ENCODE data around the gene DNASE1L1. TPM values are rescaled to one million over a fixed set of nuclear protein-coding genes. Genes with fewer than 3 reads are reported as not detected.

DNASE1L1 gene
- total and polyA plus RNA-seq, 2 of the 13 experiments (the other 11 are each of a cell fraction or from before 2014, with no cell fraction given) = 4.7 to 12.3 TPM

DNA sequence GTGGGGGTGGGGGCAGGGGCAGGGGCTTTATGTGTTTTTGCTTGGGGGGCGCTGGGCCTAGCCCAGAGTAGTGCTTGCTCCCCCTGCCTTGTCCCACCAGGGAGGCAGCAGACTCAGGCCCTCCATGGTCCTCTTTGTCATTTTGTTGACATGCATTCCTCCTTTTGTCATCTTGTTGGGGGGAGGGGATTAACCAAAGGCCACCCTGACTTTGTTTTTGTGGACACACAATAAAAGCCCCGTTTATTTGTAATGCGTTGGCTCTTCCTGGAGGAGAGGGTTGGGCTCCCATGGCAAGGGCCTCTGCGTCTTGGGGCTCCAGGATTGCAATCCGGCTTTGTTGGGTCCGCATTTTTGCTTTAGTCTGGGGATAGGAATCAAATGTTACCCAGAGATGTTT is 27.8 kb downstream of the DNASE1L1 start (continued):
- TF ChIP-seq, protein P1, sequence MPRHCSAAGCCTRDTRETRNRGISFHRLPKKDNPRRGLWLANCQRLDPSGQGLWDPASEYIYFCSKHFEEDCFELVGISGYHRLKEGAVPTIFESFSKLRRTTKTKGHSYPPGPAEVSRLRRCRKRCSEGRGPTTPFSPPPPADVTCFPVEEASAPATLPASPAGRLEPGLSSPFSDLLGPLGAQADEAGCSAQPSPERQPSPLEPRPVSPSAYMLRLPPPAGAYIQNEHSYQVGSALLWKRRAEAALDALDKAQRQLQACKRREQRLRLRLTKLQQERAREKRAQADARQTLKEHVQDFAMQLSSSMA (CRISPR knock-in tag; IDR thresholded peaks at IDR 0.05) = no peak
- TF ChIP-seq NR0B2 (CRISPR knock-in tag; IDR thresholded peaks at IDR 0.05) = no peak

DNA sequence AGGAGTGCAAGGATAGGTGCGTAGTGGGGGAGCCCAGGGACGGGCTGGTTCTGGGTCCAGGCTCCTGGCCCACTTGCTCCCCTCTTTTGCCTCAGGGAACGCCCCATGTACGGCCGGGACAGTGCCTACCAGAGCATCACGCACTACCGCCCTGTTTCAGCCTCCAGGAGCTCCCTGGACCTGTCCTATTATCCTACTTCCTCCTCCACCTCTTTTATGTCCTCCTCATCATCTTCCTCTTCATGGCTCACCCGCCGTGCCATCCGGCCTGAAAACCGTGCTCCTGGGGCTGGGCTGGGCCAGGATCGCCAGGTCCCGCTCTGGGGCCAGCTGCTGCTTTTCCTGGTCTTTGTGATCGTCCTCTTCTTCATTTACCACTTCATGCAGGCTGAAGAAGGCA is 28.3 kb downstream of the DNASE1L1 start:
- peak overlapping the region; percentile 94; the same call in 1 of the 2 replicates for H3K9ac ChIP-seq (ENCODE audit: insufficient read depth, low read depth, low read length)

GRCh38 chrX:154380153-154380552 is 28.9 kb downstream of the DNASE1L1 start:
- FAIRE-seq (no peak), DNase-seq (ENCODE audit: low spot score) (no peak), ATAC-seq (no peak)
- no peaks in the 10 kb centered on the region for H3K27me3 ChIP-seq (ENCODE audit: control insufficient read depth in 1 of 2, insufficient read depth in 2 of 2, low read length in 2 of 2)
- H3K9me3 ChIP-seq (ENCODE audit: low read length) = no peaks in the 10 kb centered on the region
- H3K4me2 ChIP-seq (ENCODE audit: low read depth, low read length) = peak overlapping the region; percentile 83
- H2AFZ ChIP-seq (ENCODE audit: low read length) = no peak overlapping the region
- H3K9ac ChIP-seq (ENCODE audit: insufficient read depth, low read depth, low read length) = peak overlapping the region; percentile 94
- in situ Hi-C loops (cut with HindIII; ENCODE audit: extremely low pct_ligation_motif_present, low pct_unique_long_range_greater_than_20kb) = no loop called here
- peak overlapping the region; percentile 77 for H3K27ac ChIP-seq (ENCODE audit: extremely low read length, insufficient read depth, low read length)
- TF ChIP-seq SNAPC2 (CRISPR knock-in tag; IDR thresholded peaks at IDR 0.05) = no peak
- no peak for TF ChIP-seq MYC (CRISPR knock-in tag; IDR thresholded peaks at IDR 0.05; ENCODE audit: borderline replicate concordance)
- TF ChIP-seq, protein P2, sequence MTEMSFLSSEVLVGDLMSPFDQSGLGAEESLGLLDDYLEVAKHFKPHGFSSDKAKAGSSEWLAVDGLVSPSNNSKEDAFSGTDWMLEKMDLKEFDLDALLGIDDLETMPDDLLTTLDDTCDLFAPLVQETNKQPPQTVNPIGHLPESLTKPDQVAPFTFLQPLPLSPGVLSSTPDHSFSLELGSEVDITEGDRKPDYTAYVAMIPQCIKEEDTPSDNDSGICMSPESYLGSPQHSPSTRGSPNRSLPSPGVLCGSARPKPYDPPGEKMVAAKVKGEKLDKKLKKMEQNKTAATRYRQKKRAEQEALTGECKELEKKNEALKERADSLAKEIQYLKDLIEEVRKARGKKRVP (CRISPR knock-in tag; IDR thresholded peaks at IDR 0.05) = no peak
- no peak for TF ChIP-seq KLF6 (CRISPR knock-in tag; IDR thresholded peaks at IDR 0.05)
- TF ChIP-seq NPAS2 (CRISPR knock-in tag; IDR thresholded peaks at IDR 0.05; ENCODE audit: borderline replicate concordance) = no peak
- TF ChIP-seq ZNF446 (CRISPR knock-in tag; IDR thresholded peaks at IDR 0.05) = no peak
- TF ChIP-seq HOXA5 (CRISPR knock-in tag; IDR thresholded peaks at IDR 0.05) = no peak
- no peaks in the 10 kb centered on the region for H3K36me3 ChIP-seq (replicated peaks in 1 of 2; ENCODE audit: control insufficient read depth in 1 of 2, insufficient read depth in 2 of 2, low read length in 2 of 2)
- no CpG with 5 or more reads among the region's 13 CpGs for WGBS (ENCODE audit: low lambda C conversion rate)
- ChIA-PET CTCF (ENCODE audit: low intra/inter-chr PET ratio, low total read pairs) (no interaction called here), POLR2A (no interaction called here)
- H3K79me2 ChIP-seq (ENCODE audit: insufficient read depth, low read length) = peaks cover 8% of the 10 kb centered on the region
- H3K4me3 ChIP-seq (replicated peaks in 1 of 3; ENCODE audit: insufficient read depth in 1 of 3, low read depth in 2 of 3, low read length in 3 of 3) = peak overlapping the region; percentile 72 to 86 (median 76)
- BruUV-seq (replicated peaks) = TSS peak; percentile 75
- intact Hi-C loops (cut with micrococcal nuclease; ENCODE audit: unreplicated experiment) = no loop called here
- peaks cover 38% of the 10 kb centered on the region for H3K4me1 ChIP-seq (ENCODE audit: insufficient read depth, low read length)
- H4K20me1 ChIP-seq (ENCODE audit: insufficient read depth, low read length) = no peaks in the 10 kb centered on the region

More for the DNA sequence above, 28.3 kb downstream of the DNASE1L1 start:
- ATAC-seq = no peak
- POLR2A ChIA-PET = interaction anchor here (1.4 kb wide), 1 partner anchor 17 kb away, joined by 5 read pairs; the partner anchor contains the start of gene RPL10
- no peak overlapping the region for H3K27ac ChIP-seq (ENCODE audit: extremely low read length, insufficient read depth, low read length)
- in situ Hi-C loops (cut with HindIII; ENCODE audit: extremely low pct_ligation_motif_present, low pct_unique_long_range_greater_than_20kb) (no loop called here), intact Hi-C loops (cut with micrococcal nuclease; ENCODE audit: unreplicated experiment) (no loop called here)
- 0 out of 6 replicates have a peak overlapping the region, but pooled peaks of 1 of the 3 experiments have one; percentile 76 for H3K4me3 ChIP-seq (replicated peaks in 1 of 3; ENCODE audit: insufficient read depth in 1 of 3, low read depth in 2 of 3, low read length in 3 of 3)
- DNase-seq (ENCODE audit: low spot score) = no peak
- whole genome bisulfite sequencing (ENCODE audit: low lambda C conversion rate) = 99% methylated on average over 9 of the region's 14 CpGs
- no peaks in the 10 kb centered on the region for H4K20me1 ChIP-seq (ENCODE audit: insufficient read depth, low read length)
- H3K9me3 ChIP-seq (ENCODE audit: low read length) = no peaks in the 10 kb centered on the region
- CTCF ChIA-PET (ENCODE audit: low intra/inter-chr PET ratio, low total read pairs) = no interaction called here
- no TSS peak for BruUV-seq (replicated peaks)
- peaks cover 38% of the 10 kb centered on the region for H3K4me1 ChIP-seq (ENCODE audit: insufficient read depth, low read length)
- H3K79me2 ChIP-seq (ENCODE audit: insufficient read depth, low read length) = peaks cover 8% of the 10 kb centered on the region
- no peak overlapping the region for H2AFZ ChIP-seq (ENCODE audit: low read length)
- H3K36me3 ChIP-seq (replicated peaks in 1 of 2; ENCODE audit: control insufficient read depth in 1 of 2, insufficient read depth in 2 of 2, low read length in 2 of 2) = no peaks in the 10 kb centered on the region
- no peaks in the 10 kb centered on the region for H3K27me3 ChIP-seq (ENCODE audit: control insufficient read depth in 1 of 2, insufficient read depth in 2 of 2, low read length in 2 of 2)
- TF ChIP-seq SIX1 (CRISPR knock-in tag; IDR thresholded peaks at IDR 0.05; ENCODE audit: borderline replicate concordance) = no peak
- H3K4me2 ChIP-seq (ENCODE audit: low read depth, low read length) = peak overlapping the region; percentile 83; the same call in 1 of the 2 replicates
- FAIRE-seq = no peak

Data from HepG2 (cell line).